Stimulated activated CD8-positive, alpha-beta memory T cell treated with anti-CD3 and anti-CD28 coated beads, Interleukin-2, amount 100 ng/mL, for 1 hour (primary cell): ENCODE measurements around the gene ARHGAP15.

ENCODE experiments used
- DNase-seq, 2 donors: peaks; one replicate each; pipeline ENCODE4 v3.0.0-alpha.2; 2020; ENCODE audit warnings: low read depth in 2 of 2

ARHGAP15 gene

DNA sequence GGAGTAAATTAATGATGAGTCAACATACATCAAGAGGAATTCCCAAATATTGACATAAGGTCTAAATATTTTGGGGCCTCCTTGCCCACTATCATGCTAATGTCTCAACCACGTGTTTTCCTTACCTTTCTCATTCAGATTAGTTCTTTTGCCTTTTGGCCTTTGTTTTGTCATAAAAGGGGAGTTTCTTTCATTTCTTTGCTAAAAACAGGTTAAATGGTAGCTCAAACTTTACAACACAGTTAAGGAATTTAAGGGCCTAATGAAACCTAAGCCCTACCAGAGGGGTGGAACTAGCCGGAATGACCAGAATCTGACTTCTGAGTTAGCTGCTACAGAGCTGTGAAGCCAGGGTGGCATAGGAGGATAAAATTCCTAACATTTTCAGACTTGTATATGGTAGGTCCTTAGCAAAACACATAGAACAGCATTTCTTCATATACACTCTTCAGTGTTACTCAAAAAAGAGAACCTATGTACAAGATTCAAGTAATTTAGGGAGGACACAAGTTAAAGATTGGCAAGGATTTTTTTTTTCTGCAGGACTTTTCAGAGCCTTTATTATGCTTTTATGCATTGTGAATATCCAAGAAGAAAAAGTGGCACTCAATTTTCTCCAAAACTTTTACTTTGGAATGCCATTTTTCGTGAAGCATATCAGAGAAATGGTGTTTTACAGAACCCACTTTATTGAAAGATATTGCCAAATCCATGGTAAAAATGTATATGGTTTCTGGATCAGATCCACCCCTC lies 633.1 kb downstream of the ARHGAP15 start:
- no peak for DNase-seq

DNA sequence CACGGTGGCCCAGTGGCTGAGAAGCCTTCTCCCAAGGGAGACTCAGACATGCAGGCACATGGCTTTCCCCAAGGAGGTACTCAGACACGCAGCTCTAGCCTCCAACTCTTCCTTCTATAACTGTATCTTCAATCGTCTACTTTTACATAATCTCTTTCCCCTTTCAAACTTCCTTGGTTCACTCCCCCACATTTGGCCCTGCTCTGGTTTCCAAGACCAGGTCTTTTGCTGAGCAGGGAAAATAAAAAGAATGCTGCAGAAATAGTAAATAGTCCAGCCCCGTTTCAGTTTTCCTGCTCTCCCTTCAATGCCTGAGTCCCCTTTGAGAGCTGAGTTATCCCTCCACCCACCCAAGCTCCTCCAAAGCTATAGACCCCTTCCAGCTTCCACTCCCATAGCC lies 635.0 kb downstream of the ARHGAP15 start:
- DNase-seq, result no peak

DNA sequence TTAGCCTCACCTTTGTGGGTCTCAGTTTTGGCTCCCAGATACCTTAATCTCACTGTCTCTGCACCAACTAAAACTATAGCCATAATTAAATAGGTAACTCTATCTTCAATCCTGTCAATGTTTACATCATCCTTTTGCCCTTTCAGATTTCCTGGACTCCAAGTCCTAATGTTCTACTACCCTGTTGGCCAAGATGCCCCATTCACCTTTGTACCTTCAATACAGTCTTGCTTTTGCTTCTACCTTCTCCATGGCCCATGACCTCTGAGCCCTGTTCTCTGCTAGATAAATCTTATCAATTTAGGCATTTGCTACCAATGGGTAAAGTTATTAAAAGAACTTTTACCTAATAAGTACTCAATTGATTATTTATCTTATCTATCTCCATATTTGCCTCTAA lies 635.5 kb downstream of the ARHGAP15 start:
- no peak for DNase-seq

DNA sequence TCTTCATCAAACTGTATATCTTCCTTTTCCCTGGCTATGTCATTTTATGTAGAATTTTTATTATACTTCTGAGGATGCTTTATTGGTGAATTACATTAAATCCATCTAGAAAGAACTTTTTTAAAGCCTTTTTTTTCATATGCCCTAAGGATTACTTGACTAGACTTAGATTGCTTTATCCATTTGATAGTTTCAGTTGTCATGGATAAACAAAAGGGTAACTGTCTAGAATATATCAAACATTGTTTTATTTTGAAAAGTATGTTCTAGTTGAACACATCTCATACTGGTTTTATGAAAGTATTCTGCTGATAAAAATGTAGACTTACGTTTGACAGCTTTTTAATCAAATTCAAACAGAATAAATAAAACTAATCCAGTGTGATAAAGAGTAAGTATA lies 639.8 kb downstream of the ARHGAP15 start:
- no peak for DNase-seq

DNA sequence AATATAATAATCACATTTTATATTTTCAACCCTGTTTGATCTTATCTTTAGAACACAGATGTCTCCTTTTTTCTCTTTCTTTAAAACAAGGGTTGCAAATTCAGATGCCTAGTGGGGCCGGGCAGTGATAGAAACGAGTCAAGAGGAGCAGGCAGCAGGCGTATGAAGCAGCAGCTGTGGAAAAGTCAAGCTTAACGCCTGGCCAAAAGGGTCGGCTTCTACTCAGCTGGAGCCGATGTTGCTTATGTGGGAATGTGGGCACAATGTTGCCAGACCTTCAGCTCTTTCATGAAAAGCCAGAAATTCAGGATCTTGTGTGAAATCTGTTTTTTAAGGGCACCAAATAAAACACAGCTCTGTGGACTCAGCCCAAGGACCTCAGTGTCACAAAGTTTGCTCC lies 642.7 kb downstream of the ARHGAP15 start:
- DNase-seq, result no peak

DNA sequence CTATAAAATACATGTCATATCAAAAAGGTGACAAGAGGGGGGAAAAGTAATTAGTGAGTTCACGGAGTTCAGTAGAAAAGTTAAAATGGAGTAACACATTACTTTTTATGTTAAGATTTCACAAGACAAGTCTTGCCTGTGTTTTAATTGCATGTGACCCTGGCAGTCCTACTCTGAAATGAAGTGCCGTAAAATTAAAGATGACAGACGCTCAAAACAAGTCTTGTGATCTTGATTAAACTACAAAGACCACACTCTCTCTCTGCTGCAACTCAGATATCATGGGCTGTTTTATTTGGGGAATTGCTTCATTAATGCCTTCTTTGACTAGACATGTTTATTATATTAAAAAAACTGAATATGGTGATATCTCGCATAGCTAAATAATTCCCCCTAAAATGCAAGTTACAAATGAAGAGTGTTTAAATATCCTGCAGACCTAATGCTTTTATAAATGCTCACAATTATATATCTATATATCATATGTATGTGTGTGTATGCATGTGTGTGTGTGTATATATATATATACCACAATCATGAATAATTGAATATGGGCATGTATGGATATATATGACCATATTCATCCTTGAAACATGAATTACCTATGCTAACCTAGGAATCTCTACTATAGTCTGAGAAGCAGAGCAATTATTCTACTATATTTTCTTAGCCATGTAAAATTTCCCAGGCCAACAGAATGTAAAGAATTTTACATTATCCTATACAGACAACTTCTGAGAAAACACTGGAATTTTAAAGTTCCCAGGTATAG lies 647.5 kb downstream of the ARHGAP15 start:
- DNase-seq, result no peak

DNA sequence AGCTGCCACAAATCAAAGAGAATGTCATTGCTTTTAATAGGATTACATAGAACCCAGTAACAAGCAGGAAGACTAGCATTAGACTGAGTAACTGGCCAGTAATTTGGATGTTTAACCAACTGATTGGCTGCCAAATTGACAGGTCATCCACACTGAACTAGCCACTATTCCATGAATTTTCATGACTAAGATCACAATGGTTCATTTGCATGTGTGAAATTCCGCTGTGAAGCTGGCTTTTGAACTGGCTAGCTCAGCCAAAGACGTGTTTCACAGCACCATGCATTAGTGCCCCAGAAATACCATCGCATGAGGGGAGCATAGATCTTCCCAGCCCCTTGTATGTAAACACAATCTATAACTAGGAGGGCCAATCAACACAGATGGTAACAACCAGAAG lies 649.8 kb downstream of the ARHGAP15 start:
- DNase-seq, result no peak

DNA sequence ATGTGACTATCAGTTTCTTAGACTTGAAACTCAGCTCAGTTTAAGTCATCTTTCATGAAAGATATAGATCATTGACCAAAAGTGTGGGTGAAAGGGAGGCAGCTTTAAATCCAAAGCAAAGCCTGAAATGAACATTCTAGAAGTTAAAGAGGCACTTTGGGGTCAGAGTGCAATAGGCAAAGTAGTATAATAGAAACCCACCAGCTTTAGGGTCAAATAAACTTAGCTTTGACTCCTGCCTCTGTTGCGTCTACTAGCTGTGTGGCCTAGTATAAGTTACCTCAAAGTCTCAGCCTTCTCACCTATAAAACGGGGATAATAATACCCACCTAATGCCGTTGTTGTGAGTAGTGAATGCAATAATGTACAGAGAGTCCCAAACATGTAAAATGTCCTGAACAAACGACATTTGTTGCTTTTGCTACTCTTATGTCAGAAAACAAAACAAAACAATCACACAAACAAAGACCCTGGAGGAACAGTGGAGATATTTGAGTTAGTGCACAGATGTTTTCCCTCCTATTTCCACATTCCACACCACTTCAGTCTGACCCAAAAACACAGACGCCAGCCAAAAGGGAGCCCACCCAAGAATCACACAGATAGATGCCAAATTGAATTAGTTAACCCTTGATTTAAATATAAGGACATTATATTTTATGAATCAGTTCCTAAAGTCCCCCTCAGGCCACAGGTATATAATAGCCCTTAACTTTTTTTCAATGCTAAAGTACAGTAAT lies 657.0 kb downstream of the ARHGAP15 start:
- DNase-seq, result no peak

DNA sequence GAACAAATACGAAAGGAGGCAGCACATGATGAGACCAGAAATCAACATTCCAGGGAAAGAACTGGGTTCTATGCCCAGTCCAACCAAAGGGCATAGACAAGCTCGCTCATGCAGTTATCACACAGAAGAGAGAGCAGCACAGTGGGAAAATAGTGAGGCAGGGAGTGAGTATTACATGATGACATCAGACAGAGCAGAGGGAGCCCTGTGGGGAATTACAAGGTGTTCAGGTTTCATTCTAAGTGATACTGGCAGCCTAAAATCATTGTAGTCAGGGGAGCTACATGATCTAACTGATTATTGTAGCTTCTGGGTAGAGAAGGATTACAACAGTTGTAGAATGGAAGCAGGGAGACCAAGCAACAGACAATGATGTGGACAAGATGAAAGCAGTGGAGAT lies 658.5 kb downstream of the ARHGAP15 start:
- no peak for DNase-seq

DNA sequence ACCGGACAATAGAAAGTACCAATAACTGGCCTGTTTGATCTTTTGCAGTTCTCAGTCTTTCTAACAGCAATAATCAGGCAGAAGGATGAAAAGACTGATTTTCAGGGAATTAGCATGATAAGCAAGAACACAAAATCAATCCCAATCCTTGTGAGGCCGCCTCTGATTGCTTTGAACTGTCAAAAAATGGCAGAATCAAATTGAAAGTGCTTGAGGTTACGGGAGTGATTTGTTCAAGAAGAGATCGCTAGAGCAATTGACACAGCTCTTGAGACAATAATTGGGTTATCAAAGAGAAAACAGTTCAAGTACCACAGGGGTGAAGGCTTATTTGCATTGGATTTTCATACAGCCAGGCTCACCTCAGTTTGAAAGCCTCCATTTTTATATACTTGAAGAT lies 663.4 kb downstream of the ARHGAP15 start:
- no peak for DNase-seq

DNA sequence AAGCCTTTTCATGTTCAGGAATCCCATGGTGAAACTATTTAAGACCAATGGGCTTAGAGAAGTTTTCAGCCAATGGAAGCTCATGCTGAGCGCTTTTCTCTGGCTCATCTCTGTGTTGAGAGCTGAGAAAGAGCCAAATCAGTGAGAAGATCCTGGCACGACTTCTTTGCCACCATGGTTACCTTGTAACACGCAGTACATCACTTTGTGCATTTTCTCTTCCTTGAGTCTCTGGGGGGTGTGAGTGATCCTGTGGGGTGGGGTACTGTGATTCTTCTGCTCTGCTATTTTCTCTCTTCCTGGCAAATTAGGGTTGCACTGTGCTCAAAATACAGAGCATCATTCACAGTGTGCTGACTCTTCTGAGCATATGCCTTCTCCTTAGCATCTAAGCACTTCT lies 664.2 kb downstream of the ARHGAP15 start:
- DNase-seq, result no peak

DNA sequence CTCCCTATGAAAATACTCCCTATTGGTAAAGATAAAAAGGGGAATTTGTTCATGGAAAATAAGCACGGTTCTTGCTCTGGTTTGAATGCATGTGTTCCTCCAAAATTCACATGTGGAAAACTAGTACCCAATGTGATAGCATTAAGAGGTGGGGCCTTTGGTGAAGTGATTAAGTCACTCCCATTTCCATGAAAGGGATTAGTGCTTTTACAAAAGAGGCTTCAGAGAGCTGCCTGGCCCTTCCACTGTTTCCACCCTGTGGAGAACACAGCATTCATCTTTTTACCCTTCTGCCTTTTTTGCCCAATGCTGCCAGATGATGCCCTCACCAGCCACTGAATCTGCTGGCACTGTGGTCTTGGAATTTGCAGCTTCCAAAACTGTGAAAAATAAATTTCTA lies 666.8 kb downstream of the ARHGAP15 start:
- no peak for DNase-seq

DNA sequence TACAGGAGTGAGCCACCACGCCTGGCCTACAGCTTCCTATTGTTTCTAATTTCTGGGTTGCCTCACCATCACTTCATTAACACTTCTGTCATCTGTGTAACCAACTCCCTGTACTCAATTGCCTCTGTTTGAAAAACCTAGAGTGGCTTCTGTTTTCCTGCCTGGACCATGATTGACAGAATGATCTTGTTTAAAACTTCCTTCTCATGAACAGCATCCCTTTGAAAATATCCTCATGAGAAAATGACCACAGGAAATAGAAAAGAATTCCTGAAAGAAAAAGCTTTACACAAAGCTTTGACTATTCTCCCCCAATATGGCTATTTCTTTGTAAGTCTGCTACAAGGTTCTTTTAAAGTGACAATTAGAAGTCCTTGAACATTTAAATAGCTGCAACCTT lies 672.3 kb downstream of the ARHGAP15 start:
- DNase-seq, result no peak

DNA sequence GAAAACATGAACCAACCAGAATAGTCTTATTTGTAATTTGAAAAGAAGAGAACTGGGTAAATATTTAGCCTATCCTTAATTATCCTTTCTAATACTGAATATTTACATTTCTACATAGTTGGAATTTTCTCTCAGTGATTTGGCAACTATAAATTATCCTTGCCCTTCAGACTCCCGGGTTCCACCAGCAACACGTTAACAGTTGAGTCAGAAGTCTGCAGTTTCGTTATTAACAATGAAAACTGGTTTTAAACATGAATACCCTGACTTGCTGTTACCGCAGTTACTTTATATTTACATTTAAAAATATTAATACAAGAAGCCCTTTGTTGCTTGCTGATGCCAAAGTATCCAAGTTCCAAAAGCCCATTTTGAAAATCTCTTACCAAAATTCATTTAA lies 673.0 kb downstream of the ARHGAP15 start:
- DNase-seq, result no peak

DNA sequence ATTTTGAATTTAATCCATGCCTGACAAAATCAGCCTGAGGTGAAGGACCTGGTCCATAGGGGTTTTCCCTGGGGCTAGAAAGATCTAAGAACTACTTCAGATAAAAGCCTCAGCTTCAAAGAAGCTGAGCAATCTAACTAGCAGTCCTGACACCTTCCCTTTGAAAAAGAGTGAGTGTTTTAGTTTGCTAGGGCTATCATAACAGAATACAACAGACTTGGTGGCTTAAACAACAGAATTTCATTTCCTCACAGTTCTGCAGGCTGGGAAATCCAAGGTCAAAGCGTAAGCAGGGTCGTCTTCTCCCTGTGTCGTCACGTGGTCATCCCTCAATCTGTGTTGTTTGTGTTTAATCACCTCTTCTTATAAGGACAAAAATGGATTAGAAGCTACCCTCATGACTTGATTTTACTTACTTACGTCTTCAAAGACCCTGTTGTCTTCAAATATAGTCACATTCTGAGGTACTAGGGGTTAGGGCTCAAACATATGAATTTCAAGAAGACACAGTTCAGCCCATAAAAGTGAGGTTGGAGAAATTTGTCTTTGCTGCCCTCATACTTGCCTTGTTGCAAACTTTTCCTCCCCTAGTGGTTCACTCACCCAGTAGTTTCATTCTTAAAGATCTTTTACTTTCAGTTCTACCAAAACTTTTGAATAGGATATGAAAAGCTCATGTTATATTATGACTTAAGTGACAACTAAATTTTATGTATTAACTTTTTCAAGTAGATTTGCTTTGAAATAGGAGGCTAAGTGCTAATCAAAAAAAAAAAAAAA lies 673.8 kb downstream of the ARHGAP15 start:
- DNase-seq, result no peak

DNA sequence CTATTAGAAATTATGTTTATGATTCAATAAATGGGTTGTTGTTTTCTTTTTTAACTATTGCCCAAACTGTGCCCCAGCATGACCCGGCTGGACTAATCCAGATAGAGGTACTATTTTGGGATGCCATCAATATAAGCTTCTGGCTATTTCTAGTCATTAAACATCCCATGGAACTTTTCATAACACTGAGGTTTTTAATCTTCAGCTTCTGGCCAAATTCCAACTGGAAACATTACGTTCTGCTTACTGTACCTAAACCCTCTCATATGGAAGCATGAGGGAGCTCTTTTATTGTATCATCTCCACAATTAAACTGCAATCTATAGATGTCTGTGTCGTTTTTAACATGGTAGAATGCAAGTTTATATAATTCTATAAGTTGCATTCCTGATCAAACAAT lies 674.7 kb downstream of the ARHGAP15 start:
- no peak for DNase-seq

DNA sequence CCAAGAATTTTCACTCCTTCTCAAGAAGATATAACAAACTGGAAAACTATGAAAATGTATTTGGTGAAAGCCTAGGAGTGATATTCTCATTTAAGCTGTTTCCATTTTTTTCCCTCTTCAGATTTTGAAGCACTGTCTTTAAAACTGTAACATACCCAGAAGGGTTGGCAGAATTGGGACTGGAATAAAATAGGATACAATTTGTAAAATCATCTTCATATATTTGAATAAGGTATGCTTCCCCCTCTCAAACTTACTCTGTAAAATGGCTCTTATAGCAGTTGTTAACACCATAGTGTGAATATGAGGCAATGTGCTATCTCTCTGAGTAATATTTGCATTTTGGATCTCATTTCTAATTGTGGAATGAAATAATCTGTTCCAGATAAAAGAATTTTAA lies 676.4 kb downstream of the ARHGAP15 start:
- DNase-seq, result no peak

DNA sequence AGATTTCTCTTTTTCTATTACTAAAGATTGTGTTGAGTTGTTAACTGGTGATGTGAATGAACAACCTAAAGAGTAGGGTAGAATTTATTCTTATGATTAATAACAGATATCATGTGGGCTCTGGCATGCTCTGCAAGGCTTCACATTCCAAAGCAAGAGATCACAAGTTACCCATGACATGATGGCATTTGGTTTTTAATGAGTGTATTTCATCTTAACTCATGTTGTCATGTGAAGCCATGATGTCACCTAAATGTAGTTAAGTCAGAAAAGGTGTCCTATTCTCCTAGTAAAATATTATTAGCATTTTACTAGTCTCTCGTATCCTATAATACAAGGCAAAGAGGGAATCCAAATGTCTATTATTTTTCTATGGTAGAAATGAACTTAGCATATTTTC lies 678.0 kb downstream of the ARHGAP15 start:
- no peak for DNase-seq

DNA sequence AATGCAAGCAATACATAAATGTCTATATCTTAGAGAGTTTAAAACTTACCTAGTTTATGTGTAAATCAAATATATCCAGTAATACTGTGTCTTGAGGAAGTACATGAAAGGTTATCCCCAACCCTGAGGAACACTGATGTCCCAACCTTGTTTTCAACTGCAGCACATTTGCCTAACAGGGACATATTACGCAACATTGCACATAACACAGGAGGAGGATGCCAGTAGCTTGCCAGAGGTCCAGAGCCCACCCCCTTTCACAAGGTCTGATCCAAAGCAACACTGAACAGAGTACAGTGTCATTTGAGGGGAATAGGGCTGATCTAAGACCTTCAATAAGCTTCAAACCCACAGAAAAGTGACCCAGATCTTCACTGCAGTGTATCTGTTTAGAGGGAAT lies 678.5 kb downstream of the ARHGAP15 start:
- no peak for DNase-seq

DNA sequence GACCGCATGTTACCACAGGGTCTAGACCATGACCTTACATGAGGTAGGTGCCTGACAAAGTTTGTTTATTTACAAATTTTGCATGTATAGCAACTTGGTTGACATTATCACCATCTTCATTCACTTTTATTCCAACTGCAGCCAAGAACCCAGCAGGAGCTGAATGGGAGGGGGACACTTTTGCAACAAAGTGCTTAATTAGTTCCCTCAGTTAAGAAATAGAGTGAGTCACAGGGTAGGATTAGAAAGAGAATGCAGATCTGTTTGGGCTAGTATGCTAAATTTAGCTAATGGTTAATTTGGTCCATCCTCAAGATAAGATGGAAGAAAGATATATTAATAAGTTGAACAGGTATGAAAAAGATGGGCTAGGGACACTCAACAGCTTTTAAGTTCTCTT lies 678.9 kb downstream of the ARHGAP15 start:
- DNase-seq, result no peak

DNA sequence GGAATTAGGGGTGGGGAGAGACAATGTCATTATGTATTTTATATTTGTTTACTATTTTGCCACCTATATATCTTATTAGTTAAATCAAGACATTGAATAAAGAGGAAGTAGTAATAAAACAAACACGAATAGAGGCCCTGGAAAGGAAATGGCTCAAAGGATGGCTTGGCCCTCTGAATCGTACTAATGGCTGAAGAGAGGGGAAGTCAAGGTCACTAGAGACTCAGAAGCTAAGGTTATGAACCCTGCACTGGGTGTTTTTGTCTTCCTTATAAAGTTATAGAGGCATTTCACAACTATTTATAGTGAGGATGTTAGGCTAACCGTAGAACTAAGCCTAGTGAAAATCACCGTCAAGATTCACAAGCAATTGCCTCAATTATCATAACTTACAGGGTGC lies 685.9 kb downstream of the ARHGAP15 start:
- no peak for DNase-seq

DNA sequence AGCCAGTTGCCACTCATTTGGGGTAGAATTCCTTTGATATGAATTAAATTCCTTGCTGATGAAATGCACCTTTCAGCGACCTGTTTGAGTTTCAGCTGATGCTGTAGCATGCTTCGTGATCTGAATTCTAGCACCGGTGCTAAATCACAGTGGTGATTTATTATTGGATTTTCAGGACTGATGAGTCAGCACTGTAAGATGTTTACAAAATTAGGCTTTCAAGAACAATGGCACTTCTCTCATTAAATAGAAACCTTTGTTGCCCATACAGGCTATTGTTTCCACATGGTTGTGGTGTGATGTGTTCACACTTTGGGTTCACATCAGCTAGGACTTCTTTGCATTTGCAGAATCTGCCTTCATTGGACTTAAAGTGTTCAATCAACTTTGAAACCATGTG lies 687.7 kb downstream of the ARHGAP15 start:
- no peak for DNase-seq
